ENCODE measurements around the gene ATP6AP1. TPM values are rescaled to one million over a fixed set of nuclear protein-coding genes. Genes with fewer than 3 reads are reported as not detected.

Gene ATP6AP1
- total RNA-seq, 2 donors from 2014 or later, result 39.9 to 42.1 TPM

DNA sequence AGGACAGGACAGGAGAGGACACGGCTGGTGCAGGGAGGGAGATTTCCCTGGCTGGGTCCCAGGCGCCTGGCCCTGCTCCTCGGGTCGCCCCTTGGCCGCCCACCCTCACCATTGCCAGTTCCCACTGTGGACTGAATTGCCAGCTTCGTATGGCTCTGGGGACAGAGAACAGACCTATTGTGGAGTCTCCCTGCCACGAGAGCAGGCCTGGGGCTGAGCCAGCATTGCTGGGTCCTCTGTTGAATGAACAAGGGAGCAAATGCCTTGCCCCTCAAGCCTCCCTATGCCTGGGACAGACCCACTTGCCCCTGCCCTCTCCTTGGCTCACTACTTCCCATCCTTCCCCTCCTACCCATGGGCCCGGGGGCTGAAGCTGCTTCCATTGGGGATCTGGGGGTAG, 33.9 kb downstream of the ATP6AP1 start:
- Mint-ChIP-seq H3K27me3 (no peaks in the 10 kb centered on the region), H3K4me3 (no peak overlapping the region), H3K4me1 (no peaks in the 10 kb centered on the region), H3K9me3 (no peaks in the 10 kb centered on the region), H3K36me3 (ENCODE audit: low read depth) (peaks cover 32% of the 10 kb centered on the region), H3K27ac (no peak overlapping the region)
- no peak for ATAC-seq (replicated peaks)

- no peak for ATAC-seq (replicated peaks)
- no peaks in the 10 kb centered on the region for H3K9me3 Mint-ChIP-seq
- H3K27me3 Mint-ChIP-seq, result no peaks in the 10 kb centered on the region
- H3K4me3 Mint-ChIP-seq, result no peak overlapping the region
- H3K36me3 Mint-ChIP-seq (ENCODE audit: low read depth), result peaks cover 28% of the 10 kb centered on the region
- H3K27ac Mint-ChIP-seq, result no peak overlapping the region
- H3K4me1 Mint-ChIP-seq, result no peaks in the 10 kb centered on the region
Measured at GRCh38 chrX:154463611-154464220, 35.2 kb downstream of the ATP6AP1 start.

GRCh38 chrX:154464806-154465365, 36.4 kb downstream of the ATP6AP1 start:
- no peaks in the 10 kb centered on the region for H3K4me1 Mint-ChIP-seq
- ATAC-seq (replicated peaks), result no peak

GRCh38 chrX:154465601-154466000, 37.1 kb downstream of the ATP6AP1 start:
- H3K27me3 Mint-ChIP-seq, result no peaks in the 10 kb centered on the region
- H3K4me1 Mint-ChIP-seq, result no peaks in the 10 kb centered on the region
- no peak overlapping the region for H3K4me3 Mint-ChIP-seq
- H3K27ac Mint-ChIP-seq, result no peak overlapping the region
- ATAC-seq (replicated peaks), result no peak
- H3K9me3 Mint-ChIP-seq, result no peaks in the 10 kb centered on the region
- H3K36me3 Mint-ChIP-seq (ENCODE audit: low read depth), result peaks cover 38% of the 10 kb centered on the region

More at GRCh38 chrX:154464806-154465365, 36.4 kb downstream of the ATP6AP1 start:
- no peak overlapping the region for H3K4me3 Mint-ChIP-seq
- no peaks in the 10 kb centered on the region for H3K9me3 Mint-ChIP-seq
- H3K36me3 Mint-ChIP-seq (ENCODE audit: low read depth), result peaks cover 30% of the 10 kb centered on the region
- H3K27ac Mint-ChIP-seq, result no peak overlapping the region
- no peaks in the 10 kb centered on the region for H3K27me3 Mint-ChIP-seq

- Mint-ChIP-seq H3K9me3 (no peaks in the 10 kb centered on the region), H3K4me1 (no peaks in the 10 kb centered on the region), H3K36me3 (ENCODE audit: low read depth) (peaks cover 37% of the 10 kb centered on the region), H3K4me3 (no peak overlapping the region), H3K27ac (no peak overlapping the region), H3K27me3 (no peaks in the 10 kb centered on the region)
- ATAC-seq (replicated peaks), result no peak
Measured at GRCh38 chrX:154466036-154466435, 37.6 kb downstream of the ATP6AP1 start.

DNA sequence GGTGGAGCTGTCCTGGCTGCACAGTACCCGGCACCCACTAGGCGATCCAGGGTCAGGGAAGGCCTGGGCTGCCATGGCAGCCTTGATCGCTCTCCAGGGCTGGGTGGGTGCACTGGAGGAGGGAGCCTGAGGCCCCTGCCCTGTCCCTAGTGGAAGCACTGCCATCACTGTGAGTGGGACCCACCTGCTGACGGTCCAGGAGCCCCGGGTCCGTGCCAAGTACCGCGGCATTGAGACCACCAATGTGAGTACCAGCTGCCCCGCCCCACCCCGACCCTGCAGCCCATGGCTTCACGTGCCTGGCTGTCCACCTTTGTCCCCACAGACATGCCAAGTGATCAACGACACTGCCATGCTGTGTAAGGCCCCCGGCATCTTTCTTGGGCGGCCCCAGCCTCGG, 38.4 kb downstream of the ATP6AP1 start:
- H3K9me3 Mint-ChIP-seq, result no peaks in the 10 kb centered on the region
- no peaks in the 10 kb centered on the region for H3K27me3 Mint-ChIP-seq
- no peak for ATAC-seq (replicated peaks)
- H3K4me3 Mint-ChIP-seq, result no peak overlapping the region
- no peaks in the 10 kb centered on the region for H3K4me1 Mint-ChIP-seq
- no peak overlapping the region for H3K27ac Mint-ChIP-seq
- H3K36me3 Mint-ChIP-seq (ENCODE audit: low read depth), result peaks cover 29% of the 10 kb centered on the region

- H3K4me1 Mint-ChIP-seq, result no peaks in the 10 kb centered on the region
- no peaks in the 10 kb centered on the region for H3K27me3 Mint-ChIP-seq
- H3K27ac Mint-ChIP-seq, result no peak overlapping the region
- H3K36me3 Mint-ChIP-seq (ENCODE audit: low read depth), result peaks cover 26% of the 10 kb centered on the region
- no peak overlapping the region for H3K4me3 Mint-ChIP-seq
- ATAC-seq (replicated peaks), result no peak
- no peaks in the 10 kb centered on the region for H3K9me3 Mint-ChIP-seq
Measured at GRCh38 chrX:154467556-154467955, 39.1 kb downstream of the ATP6AP1 start.

GRCh38 chrX:154468217-154468616, 39.7 kb downstream of the ATP6AP1 start:
- Mint-ChIP-seq H3K36me3 (ENCODE audit: low read depth) (peaks cover 31% of the 10 kb centered on the region), H3K27me3 (no peaks in the 10 kb centered on the region), H3K4me3 (no peak overlapping the region), H3K9me3 (no peaks in the 10 kb centered on the region), H3K27ac (no peak overlapping the region), H3K4me1 (no peaks in the 10 kb centered on the region)
- ATAC-seq (replicated peaks), result no peak

DNA sequence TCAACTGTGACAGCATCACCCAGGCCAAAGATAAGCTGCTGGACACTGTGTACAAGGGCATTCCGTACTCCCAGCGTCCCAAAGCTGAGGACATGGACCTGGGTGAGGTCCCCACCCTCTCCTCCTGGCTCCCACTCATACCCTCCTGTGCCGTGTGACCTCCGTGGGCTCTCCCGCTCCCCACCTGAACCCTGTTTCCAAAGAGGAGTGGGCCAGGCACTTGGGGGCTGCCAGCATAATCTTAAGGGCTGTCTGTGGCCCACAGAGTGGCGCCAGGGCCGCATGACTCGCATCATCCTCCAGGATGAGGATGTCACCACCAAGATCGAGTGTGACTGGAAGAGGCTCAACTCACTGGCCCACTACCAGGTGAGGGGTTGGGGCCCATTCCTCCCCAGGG, 40.6 kb downstream of the ATP6AP1 start:
- no peak overlapping the region for H3K4me3 Mint-ChIP-seq

GRCh38 chrX:154469880-154470279, 41.4 kb downstream of the ATP6AP1 start:
- Mint-ChIP-seq H3K4me1 (no peaks in the 10 kb centered on the region), H3K9me3 (no peaks in the 10 kb centered on the region), H3K27me3 (no peaks in the 10 kb centered on the region), H3K27ac (no peak overlapping the region), H3K4me3 (no peak overlapping the region), H3K36me3 (ENCODE audit: low read depth) (peaks cover 30% of the 10 kb centered on the region)
- no peak for ATAC-seq (replicated peaks)

More for the DNA sequence above, 40.6 kb downstream of the ATP6AP1 start:
- H3K9me3 Mint-ChIP-seq, result no peaks in the 10 kb centered on the region
- H3K36me3 Mint-ChIP-seq (ENCODE audit: low read depth), result peaks cover 36% of the 10 kb centered on the region
- H3K27me3 Mint-ChIP-seq, result no peaks in the 10 kb centered on the region
- H3K27ac Mint-ChIP-seq, result no peak overlapping the region
- no peaks in the 10 kb centered on the region for H3K4me1 Mint-ChIP-seq
- ATAC-seq (replicated peaks), result no peak

- H3K9me3 Mint-ChIP-seq, result no peaks in the 10 kb centered on the region
- peaks cover 30% of the 10 kb centered on the region for H3K36me3 Mint-ChIP-seq (ENCODE audit: low read depth)
- no peak overlapping the region for H3K4me3 Mint-ChIP-seq
- ATAC-seq (replicated peaks), result no peak
- H3K27me3 Mint-ChIP-seq, result no peaks in the 10 kb centered on the region
- H3K27ac Mint-ChIP-seq, result no peak overlapping the region
- no peaks in the 10 kb centered on the region for H3K4me1 Mint-ChIP-seq
Measured at GRCh38 chrX:154470434-154470833, 42.0 kb downstream of the ATP6AP1 start.

DNA sequence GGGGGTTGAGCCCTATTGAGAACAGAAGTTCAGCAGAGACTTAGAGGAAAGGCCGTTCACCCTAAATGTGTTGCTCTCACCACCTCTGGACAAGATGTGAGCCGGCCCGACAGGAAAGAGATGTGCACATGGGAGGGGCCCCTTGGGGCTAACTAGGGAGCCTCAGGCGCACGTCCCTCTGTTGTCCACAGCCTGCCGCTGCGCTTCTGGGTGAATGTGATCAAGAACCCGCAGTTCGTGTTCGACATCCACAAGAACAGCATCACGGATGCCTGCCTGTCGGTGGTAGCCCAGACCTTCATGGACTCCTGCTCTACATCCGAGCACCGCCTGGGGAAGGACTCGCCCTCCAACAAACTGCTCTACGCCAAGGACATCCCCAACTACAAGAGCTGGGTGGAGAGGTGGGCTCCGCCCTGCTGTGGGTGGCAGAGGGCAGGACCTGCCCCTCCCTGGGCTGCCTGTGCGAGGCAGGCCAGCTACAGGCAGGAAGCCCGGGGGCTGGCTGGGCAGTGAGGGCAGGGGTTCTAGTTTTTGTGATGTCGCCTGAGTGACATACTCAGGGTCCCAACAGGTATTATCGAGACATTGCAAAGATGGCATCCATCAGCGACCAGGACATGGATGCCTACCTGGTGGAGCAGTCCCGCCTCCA, 42.6 kb downstream of the ATP6AP1 start:
- no peaks in the 10 kb centered on the region for H3K4me1 Mint-ChIP-seq
- ATAC-seq (replicated peaks), result no peak
- H3K4me3 Mint-ChIP-seq, result no peak overlapping the region
- H3K27me3 Mint-ChIP-seq, result no peaks in the 10 kb centered on the region
- no peak overlapping the region for H3K27ac Mint-ChIP-seq
- H3K9me3 Mint-ChIP-seq, result no peaks in the 10 kb centered on the region
- peaks cover 28% of the 10 kb centered on the region for H3K36me3 Mint-ChIP-seq (ENCODE audit: low read depth)

- Mint-ChIP-seq H3K4me3 (no peak overlapping the region), H3K36me3 (ENCODE audit: low read depth) (peaks cover 32% of the 10 kb centered on the region), H3K9me3 (no peaks in the 10 kb centered on the region), H3K27ac (no peak overlapping the region), H3K27me3 (no peaks in the 10 kb centered on the region), H3K4me1 (no peaks in the 10 kb centered on the region)
- ATAC-seq (replicated peaks), result no peak
Measured at GRCh38 chrX:154471839-154472684, 43.6 kb downstream of the ATP6AP1 start.

DNA sequence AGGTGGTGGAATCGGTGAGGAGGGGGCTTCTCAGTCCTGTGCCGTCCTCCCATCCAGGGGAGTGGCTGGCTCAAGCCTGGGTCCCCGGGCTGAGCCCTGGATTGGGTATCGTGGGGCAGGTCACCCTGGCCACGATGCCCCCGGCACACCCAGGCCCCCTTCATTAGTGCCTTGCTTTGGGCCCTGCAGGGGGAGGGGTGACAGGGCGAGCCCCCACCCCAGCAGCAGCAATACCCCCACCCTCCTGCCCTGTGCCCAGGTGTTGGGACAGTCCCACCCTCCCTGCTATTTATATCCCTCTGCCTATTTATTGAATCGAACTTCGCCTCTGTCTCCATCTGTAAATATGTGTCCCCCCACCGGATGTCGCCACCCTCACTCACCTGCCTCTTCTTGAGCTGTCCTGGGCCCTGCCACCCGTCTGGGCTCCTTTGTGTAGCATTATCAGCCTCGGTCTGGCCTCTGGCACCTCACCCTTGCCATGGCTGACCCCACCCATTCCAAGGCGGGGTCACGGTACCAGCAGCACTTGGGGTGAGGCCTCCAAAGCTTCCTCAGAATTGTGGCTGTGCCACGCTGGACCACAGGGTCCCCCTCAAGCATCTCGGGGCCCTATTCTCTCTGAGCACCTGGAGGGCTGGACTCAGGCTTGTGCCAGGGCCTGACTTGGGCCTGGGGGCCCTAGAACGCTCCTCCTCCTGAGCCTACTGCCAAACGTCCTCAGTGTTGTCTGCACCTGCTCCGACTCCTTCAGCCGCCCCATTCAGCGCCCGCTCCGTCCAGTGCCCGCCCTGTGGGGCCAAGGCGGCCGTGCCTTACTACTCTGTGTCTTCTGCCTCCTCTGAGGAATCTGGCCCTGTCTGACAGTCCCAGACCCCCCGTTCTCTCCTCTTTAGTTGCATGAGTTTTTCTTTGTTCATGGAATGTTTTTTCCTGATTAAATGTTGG, 44.5 kb downstream of the ATP6AP1 start:
- H3K4me3 Mint-ChIP-seq, result no peak overlapping the region
- H3K36me3 Mint-ChIP-seq (ENCODE audit: low read depth), result peaks cover 32% of the 10 kb centered on the region
- no peak for ATAC-seq (replicated peaks)
- no peaks in the 10 kb centered on the region for H3K9me3 Mint-ChIP-seq
- no peak overlapping the region for H3K27ac Mint-ChIP-seq
- no peaks in the 10 kb centered on the region for H3K4me1 Mint-ChIP-seq
- H3K27me3 Mint-ChIP-seq, result no peaks in the 10 kb centered on the region
